WTC11 (cell line): ENCODE measurements around the gene DHX58. TPM values are rescaled to one million over a fixed set of nuclear protein-coding genes. Genes with fewer than 3 reads are reported as not detected.

ENCODE experiments used
- ATAC-seq: fragments of 200-7000 bp; cut with Tn5 transposase; 2 replicates; pipeline ENCODE4 v1.10.0; 2021; ENCODE audit warnings: mild to moderate bottlenecking, moderate library complexity
- CTCF ChIA-PET: fragments of 300-600 bp; sonication (Branson Sonifier 250); formaldehyde crosslinking; loops from one replicate; lab custom pipeline; 2021; ENCODE audit warnings: antibody characterized with exemption; lab: Charles Lee
- POLR2A ChIA-PET: fragments of 350-600 bp; sonication (Branson Sonifier 250); formaldehyde crosslinking; loops from one replicate; lab custom pipeline; 2021; ENCODE audit warnings: antibody characterized with exemption; lab: Charles Lee
- DNase-seq: peaks from one replicate; pipeline ENCODE4 v3.0.0; 2021; ENCODE audit warnings: low spot score
- H3K27ac Mint-ChIP-seq: 2 replicates; pipeline ENCODE4 v1.8.0; 2021; ENCODE audit warnings: mixed read lengths
- H3K27me3 Mint-ChIP-seq: 2 replicates; pipeline ENCODE4 v1.8.0; 2021; ENCODE audit warnings: low read depth, mild to moderate bottlenecking, moderate library complexity, mixed read lengths
- H3K36me3 Mint-ChIP-seq: 2 replicates; pipeline ENCODE4 v1.8.0; 2021; ENCODE audit warnings: mixed read lengths
- H3K4me1 Mint-ChIP-seq: 2 replicates; pipeline ENCODE4 v1.8.0; 2022; ENCODE audit warnings: mixed read lengths
- H3K4me3 Mint-ChIP-seq: 2 replicates; pipeline ENCODE4 v1.8.0; 2021; ENCODE audit warnings: mild to moderate bottlenecking, moderate library complexity, mixed read lengths
- H3K9me3 Mint-ChIP-seq: 2 replicates; pipeline ENCODE4 v1.8.0; 2021; ENCODE audit warnings: mixed read lengths
- ESRRA ChIP-seq: sonication (generic); formaldehyde crosslinking; IDR thresholded peaks from 2 replicates; pipeline ENCODE4 v1.8.1; 2022; ENCODE audit warnings: mild to moderate bottlenecking, missing genetic modification reagents, borderline replicate concordance
- FOXJ3 ChIP-seq: sonication (generic); formaldehyde crosslinking; IDR thresholded peaks from 2 replicates; pipeline ENCODE4 v1.9.0; 2021; ENCODE audit warnings: missing genetic modification reagents, mild to moderate bottlenecking, borderline replicate concordance
- GABPB1 ChIP-seq: sonication (generic); formaldehyde crosslinking; IDR thresholded peaks from 2 replicates; pipeline ENCODE4 v1.8.1; 2023; ENCODE audit warnings: mild to moderate bottlenecking, missing genetic modification reagents
- JAZF1 ChIP-seq: fragments of 250-450 bp; sonication (Bioruptor Pico); IDR thresholded peaks from 2 replicates; pipeline ENCODE4 v1.9.0; 2021; ENCODE audit warnings: moderate library complexity, mild to moderate bottlenecking, inconsistent platforms
- MXD4 ChIP-seq: fragments of 250-450 bp; sonication (Bioruptor Pico); IDR thresholded peaks from 2 replicates; pipeline ENCODE4 v1.8.0; 2021; ENCODE audit warnings: mild to moderate bottlenecking, moderate library complexity, borderline replicate concordance
- OVOL2 ChIP-seq: fragments of 250-450 bp; sonication (Bioruptor Pico); IDR thresholded peaks from 2 replicates; pipeline ENCODE4 v1.9.0; 2021; ENCODE audit warnings: mild to moderate bottlenecking, borderline replicate concordance
- PRRX2 ChIP-seq: fragments of 250-450 bp; sonication (Bioruptor Pico); IDR thresholded peaks from 2 replicates; pipeline ENCODE4 v1.8.0; 2021; ENCODE audit warnings: mild to moderate bottlenecking
- RELA ChIP-seq: sonication (generic); formaldehyde crosslinking; IDR thresholded peaks from 2 replicates; pipeline ENCODE4 v1.8.1; 2022; ENCODE audit warnings: missing genetic modification reagents, mild to moderate bottlenecking, borderline replicate concordance
- SMAD3 ChIP-seq: sonication (generic); formaldehyde crosslinking; IDR thresholded peaks from 2 replicates; pipeline ENCODE4 v1.8.0; 2022; ENCODE audit warnings: missing genetic modification reagents, mild to moderate bottlenecking, borderline replicate concordance
- TCF7 ChIP-seq: sonication (generic); formaldehyde crosslinking; IDR thresholded peaks from 2 replicates; pipeline ENCODE4 v1.8.0; 2022; ENCODE audit warnings: mild to moderate bottlenecking, low read depth, missing genetic modification reagents, moderate library complexity
- TEAD1 ChIP-seq: sonication (generic); formaldehyde crosslinking; IDR thresholded peaks from 2 replicates; pipeline ENCODE4 v1.8.0; 2022; ENCODE audit warnings: mild to moderate bottlenecking, missing genetic modification reagents
- ZBTB21 ChIP-seq: sonication (generic); formaldehyde crosslinking; IDR thresholded peaks from 2 replicates; pipeline ENCODE4 v1.8.1; 2023; ENCODE audit warnings: mild to moderate bottlenecking, missing genetic modification reagents, borderline replicate concordance
- ZNF263 ChIP-seq: sonication (generic); formaldehyde crosslinking; IDR thresholded peaks from 2 replicates; pipeline ENCODE4 v1.8.1; 2022; ENCODE audit warnings: low read depth, mild to moderate bottlenecking, moderate library complexity, missing genetic modification reagents
- ZNF317 ChIP-seq: sonication (generic); formaldehyde crosslinking; IDR thresholded peaks from 2 replicates; pipeline ENCODE4 v1.8.1; 2023; ENCODE audit warnings: low read depth, mild to moderate bottlenecking, moderate library complexity, missing genetic modification reagents, borderline replicate concordance
- ZNF416 ChIP-seq: fragments of 250-450 bp; sonication (Bioruptor Pico); IDR thresholded peaks from 2 replicates; pipeline ENCODE4 v1.9.0; 2021; ENCODE audit warnings: mild to moderate bottlenecking, inconsistent platforms
- total RNA-seq: library from RNA; stranded (reverse); gene quantifications from 3 replicates; pipeline ENCODE4 v1.2.3, GENCODE V29; 2021
- TF ChIP-seq, protein P1 (sequence below): fragments of 200-600 bp; IDR thresholded peaks from 2 replicates; pipeline ENCODE4 v1.8.0; 2022; ENCODE audit warnings: antibody characterized with exemption
- TF ChIP-seq, protein P2 (sequence below): fragments of 250-450 bp; sonication (Bioruptor Pico); IDR thresholded peaks from 2 replicates; pipeline ENCODE4 v1.8.0; 2021; ENCODE audit warnings: mild to moderate bottlenecking
- TF ChIP-seq, protein P3 (sequence below): sonication (generic); formaldehyde crosslinking; IDR thresholded peaks from 2 replicates; pipeline ENCODE4 v1.8.1; 2023; ENCODE audit warnings: mild to moderate bottlenecking, moderate library complexity, missing genetic modification reagents
- TF ChIP-seq, protein P4 (sequence below): sonication (generic); formaldehyde crosslinking; IDR thresholded peaks from 2 replicates; pipeline ENCODE4 v1.8.1; 2022; ENCODE audit warnings: missing genetic modification reagents, borderline replicate concordance

DHX58 gene
- total RNA-seq, 1 experiment from 2014 or later: 6.3 TPM

DNA sequence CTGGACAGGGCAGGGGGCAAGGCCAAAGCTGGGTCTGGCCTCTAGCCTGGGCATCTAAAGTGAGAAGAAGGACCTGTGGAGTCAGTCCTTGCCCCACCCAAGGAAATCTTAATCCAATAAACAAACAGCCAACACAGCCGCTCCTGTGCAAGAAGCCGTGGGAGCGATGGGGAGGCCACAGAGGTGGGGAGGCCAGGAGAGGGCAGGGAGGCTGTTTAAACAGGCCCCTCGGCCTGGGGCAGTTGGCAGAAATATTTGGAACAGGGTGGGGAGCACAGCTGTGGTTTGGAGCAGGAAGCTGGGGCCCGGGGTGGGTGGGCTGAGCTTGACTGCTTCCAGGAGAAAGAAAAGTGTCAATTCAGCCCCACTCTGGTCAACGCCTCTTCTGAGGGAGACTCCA, 19.6 kb downstream of the DHX58 start:
- Mint-ChIP-seq H3K27ac (no peak overlapping the region), H3K36me3 (no peaks in the 10 kb centered on the region), H3K27me3 (peaks cover 23% of the 10 kb centered on the region), H3K4me1 (peaks cover 25% of the 10 kb centered on the region), H3K9me3 (no peaks in the 10 kb centered on the region), H3K4me3 (no peak overlapping the region)
- TF ChIP-seq ZBTB21 (CRISPR knock-in tag): no peak
- no peak for TF ChIP-seq ESRRA (CRISPR knock-in tag)
- TF ChIP-seq TCF7 (CRISPR knock-in tag): no peak
- TF ChIP-seq JAZF1 (CRISPR knock-in tag): no peak
- no peak for TF ChIP-seq ZNF416 (CRISPR knock-in tag)
- DNase-seq (no peak), ATAC-seq (no peak)
- POLR2A ChIA-PET: interaction anchor here (0.6 kb wide), 1 partner anchor 28 kb away, joined by 5 read pairs; no protein-coding TSS in a partner anchor
- CTCF ChIA-PET: interaction anchor here (0.6 to 2.6 kb wide), 3 partner anchors 8 to 366 kb away, joined by 4 to 11 read pairs (median 5); no protein-coding TSS in a partner anchor

DNA sequence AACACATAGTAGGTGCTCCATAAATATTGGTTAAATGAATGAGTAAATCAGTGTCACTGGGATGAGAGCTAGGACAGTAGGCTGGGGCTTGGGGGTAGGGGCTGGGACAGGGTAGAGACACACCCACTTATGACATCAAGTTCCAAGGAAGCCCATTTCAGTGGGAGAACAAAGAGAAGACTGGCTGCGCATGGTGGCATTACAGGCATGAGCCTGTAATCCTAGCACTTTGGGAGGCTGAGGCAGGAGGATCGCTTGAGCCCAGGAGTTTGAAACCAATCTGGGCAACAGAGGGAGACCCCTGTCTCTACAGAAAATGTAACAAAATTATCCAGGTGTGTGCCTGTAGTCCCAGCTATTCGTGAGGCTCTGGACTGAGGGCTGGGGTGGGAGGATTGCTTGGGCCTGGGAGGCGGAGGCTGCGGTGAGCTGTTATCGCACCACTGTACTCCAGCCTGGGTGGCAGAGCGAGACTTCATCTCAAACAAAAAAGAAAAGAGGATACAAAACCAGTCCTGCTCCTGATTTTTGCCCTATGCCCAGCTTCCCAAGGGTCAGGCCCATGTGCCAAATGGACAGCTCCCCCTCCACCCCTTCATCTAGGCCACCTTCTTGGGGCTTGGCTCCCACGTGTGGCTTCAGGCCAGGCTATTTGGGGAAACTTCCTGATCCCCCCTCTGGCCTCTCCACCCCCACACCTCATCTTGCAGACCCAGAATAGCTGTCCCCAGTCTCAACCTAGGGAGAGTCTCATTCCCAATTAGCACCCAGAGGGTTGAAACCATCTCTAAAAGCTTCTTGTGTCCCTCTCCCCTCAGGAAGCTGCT, 21.3 kb downstream of the DHX58 start:
- DNase-seq: no peak
- ChIA-PET CTCF (interaction anchor here (1.0 to 2.6 kb wide), 8 partner anchors 10 to 131 kb away, joined by 3 to 20 read pairs (median 4); partner anchors contain the start of gene KAT2A), POLR2A (interaction anchor here (0.6 to 0.7 kb wide), 2 partner anchors 215 to 1777 kb away, joined by 3 to 5 read pairs; no protein-coding TSS in a partner anchor)
- Mint-ChIP-seq H3K27ac (no peak overlapping the region), H3K9me3 (no peaks in the 10 kb centered on the region), H3K27me3 (peaks cover 5% of the 10 kb centered on the region), H3K4me3 (no peak overlapping the region), H3K36me3 (no peaks in the 10 kb centered on the region), H3K4me1 (peaks cover 15% of the 10 kb centered on the region)
- ATAC-seq: no peak
- TF ChIP-seq ZNF263 (CRISPR knock-in tag) (no peak), OVOL2 (CRISPR knock-in tag) (no peak), MXD4 (CRISPR knock-in tag) (no peak), GABPB1 (CRISPR knock-in tag) (no peak), PRRX2 (no peak), FOXJ3 (CRISPR knock-in tag) (no peak), ZNF317 (CRISPR knock-in tag) (no peak), RELA (CRISPR knock-in tag) (no peak), TEAD1 (no peak), SMAD3 (CRISPR knock-in tag) (no peak)
- TF ChIP-seq, protein P1, sequence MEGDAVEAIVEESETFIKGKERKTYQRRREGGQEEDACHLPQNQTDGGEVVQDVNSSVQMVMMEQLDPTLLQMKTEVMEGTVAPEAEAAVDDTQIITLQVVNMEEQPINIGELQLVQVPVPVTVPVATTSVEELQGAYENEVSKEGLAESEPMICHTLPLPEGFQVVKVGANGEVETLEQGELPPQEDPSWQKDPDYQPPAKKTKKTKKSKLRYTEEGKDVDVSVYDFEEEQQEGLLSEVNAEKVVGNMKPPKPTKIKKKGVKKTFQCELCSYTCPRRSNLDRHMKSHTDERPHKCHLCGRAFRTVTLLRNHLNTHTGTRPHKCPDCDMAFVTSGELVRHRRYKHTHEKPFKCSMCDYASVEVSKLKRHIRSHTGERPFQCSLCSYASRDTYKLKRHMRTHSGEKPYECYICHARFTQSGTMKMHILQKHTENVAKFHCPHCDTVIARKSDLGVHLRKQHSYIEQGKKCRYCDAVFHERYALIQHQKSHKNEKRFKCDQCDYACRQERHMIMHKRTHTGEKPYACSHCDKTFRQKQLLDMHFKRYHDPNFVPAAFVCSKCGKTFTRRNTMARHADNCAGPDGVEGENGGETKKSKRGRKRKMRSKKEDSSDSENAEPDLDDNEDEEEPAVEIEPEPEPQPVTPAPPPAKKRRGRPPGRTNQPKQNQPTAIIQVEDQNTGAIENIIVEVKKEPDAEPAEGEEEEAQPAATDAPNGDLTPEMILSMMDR: no peak
- TF ChIP-seq, protein P2, sequence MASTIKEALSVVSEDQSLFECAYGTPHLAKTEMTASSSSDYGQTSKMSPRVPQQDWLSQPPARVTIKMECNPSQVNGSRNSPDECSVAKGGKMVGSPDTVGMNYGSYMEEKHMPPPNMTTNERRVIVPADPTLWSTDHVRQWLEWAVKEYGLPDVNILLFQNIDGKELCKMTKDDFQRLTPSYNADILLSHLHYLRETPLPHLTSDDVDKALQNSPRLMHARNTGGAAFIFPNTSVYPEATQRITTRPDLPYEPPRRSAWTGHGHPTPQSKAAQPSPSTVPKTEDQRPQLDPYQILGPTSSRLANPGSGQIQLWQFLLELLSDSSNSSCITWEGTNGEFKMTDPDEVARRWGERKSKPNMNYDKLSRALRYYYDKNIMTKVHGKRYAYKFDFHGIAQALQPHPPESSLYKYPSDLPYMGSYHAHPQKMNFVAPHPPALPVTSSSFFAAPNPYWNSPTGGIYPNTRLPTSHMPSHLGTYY: no peak
- TF ChIP-seq, protein P3, sequence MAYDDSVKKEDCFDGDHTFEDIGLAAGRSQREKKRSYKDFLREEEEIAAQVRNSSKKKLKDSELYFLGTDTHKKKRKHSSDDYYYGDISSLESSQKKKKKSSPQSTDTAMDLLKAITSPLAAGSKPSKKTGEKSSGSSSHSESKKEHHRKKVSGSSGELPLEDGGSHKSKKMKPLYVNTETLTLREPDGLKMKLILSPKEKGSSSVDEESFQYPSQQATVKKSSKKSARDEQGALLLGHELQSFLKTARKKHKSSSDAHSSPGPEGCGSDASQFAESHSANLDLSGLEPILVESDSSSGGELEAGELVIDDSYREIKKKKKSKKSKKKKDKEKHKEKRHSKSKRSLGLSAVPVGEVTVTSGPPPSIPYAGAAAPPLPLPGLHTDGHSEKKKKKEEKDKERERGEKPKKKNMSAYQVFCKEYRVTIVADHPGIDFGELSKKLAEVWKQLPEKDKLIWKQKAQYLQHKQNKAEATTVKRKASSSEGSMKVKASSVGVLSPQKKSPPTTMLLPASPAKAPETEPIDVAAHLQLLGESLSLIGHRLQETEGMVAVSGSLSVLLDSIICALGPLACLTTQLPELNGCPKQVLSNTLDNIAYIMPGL (CRISPR knock-in tag): no peak
- TF ChIP-seq, protein P4, sequence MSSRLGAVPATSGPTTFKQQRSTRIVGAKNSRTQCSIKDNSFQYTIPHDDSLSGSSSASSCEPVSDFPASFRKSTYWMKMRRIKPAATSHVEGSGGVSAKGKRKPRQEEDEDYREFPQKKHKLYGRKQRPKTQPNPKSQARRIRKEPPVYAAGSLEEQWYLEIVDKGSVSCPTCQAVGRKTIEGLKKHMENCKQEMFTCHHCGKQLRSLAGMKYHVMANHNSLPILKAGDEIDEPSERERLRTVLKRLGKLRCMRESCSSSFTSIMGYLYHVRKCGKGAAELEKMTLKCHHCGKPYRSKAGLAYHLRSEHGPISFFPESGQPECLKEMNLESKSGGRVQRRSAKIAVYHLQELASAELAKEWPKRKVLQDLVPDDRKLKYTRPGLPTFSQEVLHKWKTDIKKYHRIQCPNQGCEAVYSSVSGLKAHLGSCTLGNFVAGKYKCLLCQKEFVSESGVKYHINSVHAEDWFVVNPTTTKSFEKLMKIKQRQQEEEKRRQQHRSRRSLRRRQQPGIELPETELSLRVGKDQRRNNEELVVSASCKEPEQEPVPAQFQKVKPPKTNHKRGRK (CRISPR knock-in tag): no peak
